WTC11 (cell line): Measurements from ENCODE around the gene DLG5. TPM values are rescaled to one million over a fixed set of nuclear protein-coding genes. Genes with fewer than 3 reads are reported as not detected.

Experiments
- ATAC-seq: fragments of 200-7000 bp; cut with Tn5 transposase; 2 replicates; pipeline ENCODE4 v1.10.0; 2021; ENCODE audit warnings: mild to moderate bottlenecking, moderate library complexity
- CTCF ChIA-PET: fragments of 300-600 bp; sonication (Branson Sonifier 250); formaldehyde crosslinking; loops from one replicate; lab custom pipeline; 2021; ENCODE audit warnings: antibody characterized with exemption; lab: Charles Lee
- POLR2A ChIA-PET: fragments of 350-600 bp; sonication (Branson Sonifier 250); formaldehyde crosslinking; loops from one replicate; lab custom pipeline; 2021; ENCODE audit warnings: antibody characterized with exemption; lab: Charles Lee
- DNase-seq: peaks from one replicate; pipeline ENCODE4 v3.0.0; 2021; ENCODE audit warnings: low spot score
- H3K27ac Mint-ChIP-seq: 2 replicates; pipeline ENCODE4 v1.8.0; 2021; ENCODE audit warnings: mixed read lengths
- H3K27me3 Mint-ChIP-seq: 2 replicates; pipeline ENCODE4 v1.8.0; 2021; ENCODE audit warnings: low read depth, mild to moderate bottlenecking, moderate library complexity, mixed read lengths
- H3K36me3 Mint-ChIP-seq: 2 replicates; pipeline ENCODE4 v1.8.0; 2021; ENCODE audit warnings: mixed read lengths
- H3K4me1 Mint-ChIP-seq: 2 replicates; pipeline ENCODE4 v1.8.0; 2022; ENCODE audit warnings: mixed read lengths
- H3K4me3 Mint-ChIP-seq: 2 replicates; pipeline ENCODE4 v1.8.0; 2021; ENCODE audit warnings: mild to moderate bottlenecking, moderate library complexity, mixed read lengths
- H3K9me3 Mint-ChIP-seq: 2 replicates; pipeline ENCODE4 v1.8.0; 2021; ENCODE audit warnings: mixed read lengths
- ATF3 ChIP-seq: sonication (generic); formaldehyde crosslinking; conservative IDR thresholded peaks from 2 replicates; pipeline ENCODE4 v1.8.1; 2022; ENCODE audit warnings: mild to moderate bottlenecking, missing genetic modification reagents
- ATF6 ChIP-seq: sonication (generic); formaldehyde crosslinking; IDR thresholded peaks from 2 replicates; pipeline ENCODE4 v1.8.1; 2023; ENCODE audit warnings: mild to moderate bottlenecking, missing genetic modification reagents
- CBFB ChIP-seq: sonication (generic); formaldehyde crosslinking; IDR thresholded peaks from 2 replicates; pipeline ENCODE4 v1.8.1; 2022; ENCODE audit warnings: mild to moderate bottlenecking, low read depth, missing genetic modification reagents
- CREB1 ChIP-seq: sonication (generic); formaldehyde crosslinking; IDR thresholded peaks from 2 replicates; pipeline ENCODE4 v1.8.0; 2023; ENCODE audit warnings: mild to moderate bottlenecking, missing genetic modification reagents
- E2F1 ChIP-seq: sonication (generic); formaldehyde crosslinking; IDR thresholded peaks from 2 replicates; pipeline ENCODE4 v1.8.0; 2022; ENCODE audit warnings: mild to moderate bottlenecking, missing genetic modification reagents
- E2F4 ChIP-seq: sonication (generic); formaldehyde crosslinking; IDR thresholded peaks from 2 replicates; pipeline ENCODE4 v1.8.1; 2022; ENCODE audit warnings: low read depth, mild to moderate bottlenecking, moderate library complexity, missing genetic modification reagents, borderline replicate concordance
- FOXJ3 ChIP-seq: sonication (generic); formaldehyde crosslinking; IDR thresholded peaks from 2 replicates; pipeline ENCODE4 v1.9.0; 2021; ENCODE audit warnings: missing genetic modification reagents, mild to moderate bottlenecking, borderline replicate concordance
- FOXK1 ChIP-seq: sonication (generic); formaldehyde crosslinking; IDR thresholded peaks from 2 replicates; pipeline ENCODE4 v1.8.0; 2022; ENCODE audit warnings: mild to moderate bottlenecking, moderate library complexity, missing genetic modification reagents
- GRHL2 ChIP-seq: fragments of 250-450 bp; sonication (Bioruptor Pico); IDR thresholded peaks from 2 replicates; pipeline ENCODE4 v1.8.0; 2022; ENCODE audit warnings: mild to moderate bottlenecking, moderate library complexity; ENCODE audit not compliant: insufficient replicate concordance, severe bottlenecking
- GTF2I ChIP-seq: fragments of 250-450 bp; sonication (Bioruptor Pico); conservative IDR thresholded peaks from 2 replicates; pipeline ENCODE4 v1.4.0; 2021; ENCODE audit warnings: mild to moderate bottlenecking
- IRF2 ChIP-seq: sonication (generic); formaldehyde crosslinking; IDR thresholded peaks from 2 replicates; pipeline ENCODE4 v1.8.0; 2022; ENCODE audit warnings: low read depth, missing genetic modification reagents, borderline replicate concordance
- JAZF1 ChIP-seq: fragments of 250-450 bp; sonication (Bioruptor Pico); IDR thresholded peaks from 2 replicates; pipeline ENCODE4 v1.9.0; 2021; ENCODE audit warnings: moderate library complexity, mild to moderate bottlenecking, inconsistent platforms
- MLX ChIP-seq: sonication (generic); formaldehyde crosslinking; IDR thresholded peaks from 2 replicates; pipeline ENCODE4 v1.8.1; 2023; ENCODE audit warnings: mild to moderate bottlenecking, missing genetic modification reagents, moderate library complexity
- MYBL2 ChIP-seq: sonication (generic); formaldehyde crosslinking; IDR thresholded peaks from 2 replicates; pipeline ENCODE4 v1.8.1; 2023; ENCODE audit warnings: mild to moderate bottlenecking, moderate library complexity, missing genetic modification reagents
- NR1H2 ChIP-seq: sonication (generic); formaldehyde crosslinking; IDR thresholded peaks from 2 replicates; pipeline ENCODE4 v1.9.0; 2021; ENCODE audit warnings: mild to moderate bottlenecking, moderate library complexity, missing genetic modification reagents
- RELA ChIP-seq: sonication (generic); formaldehyde crosslinking; IDR thresholded peaks from 2 replicates; pipeline ENCODE4 v1.8.1; 2022; ENCODE audit warnings: missing genetic modification reagents, mild to moderate bottlenecking, borderline replicate concordance
- TCF7 ChIP-seq: sonication (generic); formaldehyde crosslinking; IDR thresholded peaks from 2 replicates; pipeline ENCODE4 v1.8.0; 2022; ENCODE audit warnings: mild to moderate bottlenecking, low read depth, missing genetic modification reagents, moderate library complexity
- ZNF263 ChIP-seq: sonication (generic); formaldehyde crosslinking; IDR thresholded peaks from 2 replicates; pipeline ENCODE4 v1.8.1; 2022; ENCODE audit warnings: low read depth, mild to moderate bottlenecking, moderate library complexity, missing genetic modification reagents
- ZNF423 ChIP-seq: fragments of 250-450 bp; sonication (Bioruptor Pico); IDR thresholded peaks from 2 replicates; pipeline ENCODE4 v2.1.2; 2022; ENCODE audit warnings: mild to moderate bottlenecking, moderate library complexity
- ZNF671 ChIP-seq: fragments of 250-450 bp; sonication (Bioruptor Pico); IDR thresholded peaks from 2 replicates; pipeline ENCODE4 v1.8.0; 2021; ENCODE audit warnings: mild to moderate bottlenecking
- total RNA-seq: library from RNA; stranded (reverse); gene quantifications from 3 replicates; pipeline ENCODE4 v1.2.3, GENCODE V29; 2021

The DLG5 gene
- total RNA-seq, 1 experiment from 2014 or later: 65.5 TPM

- TF ChIP-seq MYBL2 (CRISPR knock-in tag): no peak
- TF ChIP-seq, all 79 proteins: peak for 0
Observed at GRCh38 chr10:77962350-77963146, 36.0 kb upstream of the DLG5 start (continued).

- CTCF ChIA-PET: interaction anchor here (1.2 kb wide), 1 partner anchor 13 kb away, joined by 6 read pairs; no protein-coding TSS in a partner anchor
- Mint-ChIP-seq H3K36me3 (peaks cover 19% of the 10 kb centered on the region), H3K27ac (no peak overlapping the region)
Observed at GRCh38 chr10:77961668-77962067, 35.1 kb upstream of the DLG5 start.

GRCh38 chr10:77960829-77961329, 34.3 kb upstream of the DLG5 start:
- Mint-ChIP-seq H3K27ac (no peak overlapping the region), H3K4me1 (peaks cover 6% of the 10 kb centered on the region), H3K9me3 (peaks cover 21% of the 10 kb centered on the region), H3K36me3 (peaks cover 19% of the 10 kb centered on the region), H3K27me3 (no peaks in the 10 kb centered on the region; the same call in 1 of the 2 replicates), H3K4me3 (no peak overlapping the region)
- ATAC-seq: no peak
- DNase-seq: no peak
- TF ChIP-seq ZNF671 (CRISPR knock-in tag) (no peak), CREB1 (no peak), ATF6 (CRISPR knock-in tag) (no peak), JAZF1 (CRISPR knock-in tag) (no peak)
- POLR2A ChIA-PET: no interaction called here
- CTCF ChIA-PET: no interaction called here

More at GRCh38 chr10:77961668-77962067, 35.1 kb upstream of the DLG5 start:
- POLR2A ChIA-PET: no interaction called here
- H3K4me3 Mint-ChIP-seq: no peak overlapping the region
- ATAC-seq: no peak
- H3K4me1 Mint-ChIP-seq: peaks cover 6% of the 10 kb centered on the region
- no peak for TF ChIP-seq JAZF1 (CRISPR knock-in tag)
- no peak for TF ChIP-seq GTF2I (CRISPR knock-in tag)
- no peak for TF ChIP-seq FOXK1 (CRISPR knock-in tag)
- TF ChIP-seq E2F4 (CRISPR knock-in tag): no peak
- no peak for TF ChIP-seq IRF2 (CRISPR knock-in tag)
- TF ChIP-seq NR1H2 (CRISPR knock-in tag): no peak
- TF ChIP-seq E2F1 (CRISPR knock-in tag): no peak
- TF ChIP-seq FOXJ3 (CRISPR knock-in tag): no peak
- no peak for TF ChIP-seq ZNF423 (CRISPR knock-in tag)
- no peak for TF ChIP-seq ZNF263 (CRISPR knock-in tag)
- TF ChIP-seq CREB1: no peak
- no peak for TF ChIP-seq CBFB (CRISPR knock-in tag)
- TF ChIP-seq ATF3 (CRISPR knock-in tag): no peak
- TF ChIP-seq GRHL2 (CRISPR knock-in tag): no peak
- TF ChIP-seq ZNF671 (CRISPR knock-in tag): no peak
- no peak for TF ChIP-seq RELA
- TF ChIP-seq TCF7 (CRISPR knock-in tag): no peak
- TF ChIP-seq MLX (CRISPR knock-in tag): no peak
- TF ChIP-seq, all 79 proteins: peak for 0
- Mint-ChIP-seq H3K27me3 (no peaks in the 10 kb centered on the region; the same call in 1 of the 2 replicates), H3K9me3 (peaks cover 21% of the 10 kb centered on the region)
- DNase-seq: no peak
